Activated CD8-positive, alpha-beta T cell treated with anti-CD3 and anti-CD28 coated beads for 36 hours (primary cell): ENCODE measurements around the gene DGCR2. TPM values are rescaled to one million over a fixed set of nuclear protein-coding genes. Genes with fewer than 3 reads are reported as not detected.
"Not testable (repeated sequence)": the region's sequence is repeated elsewhere in the genome, so short reads cannot be mapped to it uniquely, and the experiment has no call there.

Source experiments
- ATAC-seq: fragments of 200-7000 bp; cut with Tn5 transposase; one replicate; pipeline ENCODE4 v1.10.0; 2021; ENCODE audit warnings: mild to moderate bottlenecking, moderate library complexity
- CTCF ChIA-PET: fragments of 350-600 bp; sonication (Branson Sonifier 250); formaldehyde crosslinking; loops from one replicate; lab custom pipeline; 2021; ENCODE audit warnings: antibody characterized with exemption; lab: Charles Lee
- POLR2A ChIA-PET: fragments of 350-600 bp; sonication (Branson Sonifier 250); formaldehyde crosslinking; loops from one replicate; lab custom pipeline; 2021; ENCODE audit warnings: antibody characterized with exemption; lab: Charles Lee
- DNase-seq: peaks from one replicate; pipeline ENCODE4 v3.0.0-alpha.2; 2020
- H3K27ac Mint-ChIP-seq: one replicate; pipeline ENCODE4 v1.8.0; 2021; ENCODE audit warnings: mild to moderate bottlenecking, mixed read lengths
- H3K27me3 Mint-ChIP-seq: one replicate; pipeline ENCODE4 v1.8.0; 2021; ENCODE audit warnings: mixed read lengths
- H3K36me3 Mint-ChIP-seq: one replicate; pipeline ENCODE4 v1.8.0; 2021; ENCODE audit warnings: low read depth, mixed read lengths
- H3K4me1 Mint-ChIP-seq: one replicate; pipeline ENCODE4 v1.8.0; 2021; ENCODE audit warnings: low read depth, mixed read lengths
- H3K4me3 Mint-ChIP-seq: one replicate; pipeline ENCODE4 v1.8.0; 2021; ENCODE audit warnings: mild to moderate bottlenecking, moderate library complexity, mixed read lengths
- H3K9me3 Mint-ChIP-seq: one replicate; pipeline ENCODE4 v1.8.0; 2021; ENCODE audit warnings: mixed read lengths
- CTCF ChIP-seq: fragments of 200-600 bp; IDR thresholded peaks from one replicate; pipeline ENCODE4 v1.8.0; 2022; ENCODE audit warnings: antibody characterized with exemption, mild to moderate bottlenecking
- intact Hi-C: fragments of 100-400 bp; cut with micrococcal nuclease; formaldehyde crosslinking; loops from one replicate; pipeline ENCODE4 v1.10.0; 2022
- total RNA-seq, 2 experiments: library from RNA; stranded (reverse); gene quantifications; one replicate each; pipeline ENCODE4 v1.2.3, GENCODE V29; 2021

The DGCR2 gene
- total RNA-seq, 2 experiments from 2014 or later: 18.0 to 20.0 TPM

- ATAC-seq: no peak
- Mint-ChIP-seq H3K27me3 (no peaks in the 10 kb centered on the region), H3K36me3 (peaks cover 11% of the 10 kb centered on the region), H3K27ac (no peak overlapping the region), H3K9me3 (no peaks in the 10 kb centered on the region), H3K4me3 (no peak overlapping the region), H3K4me1 (peaks cover 3% of the 10 kb centered on the region)
- no peak for DNase-seq
- POLR2A ChIA-PET: no interaction called here
- intact Hi-C loops: no loop called here
- CTCF ChIA-PET: no interaction called here
- TF ChIP-seq CTCF: no peak
These were observed 64.7 kb downstream of the DGCR2 start for GRCh38 chr22:19057539-19057938.

- peaks cover 11% of the 10 kb centered on the region for H3K36me3 Mint-ChIP-seq
- POLR2A ChIA-PET: no interaction called here
- intact Hi-C loops: no loop called here
- DNase-seq: no peak
- no peak for TF ChIP-seq CTCF
- peaks cover 3% of the 10 kb centered on the region for H3K4me1 Mint-ChIP-seq
- no peak overlapping the region for H3K4me3 Mint-ChIP-seq
- CTCF ChIA-PET: no interaction called here
- no peak for ATAC-seq
- no peak overlapping the region for H3K27ac Mint-ChIP-seq
- H3K9me3 Mint-ChIP-seq: no peaks in the 10 kb centered on the region
- H3K27me3 Mint-ChIP-seq: no peaks in the 10 kb centered on the region
These were observed 65.2 kb downstream of the DGCR2 start for GRCh38 chr22:19056951-19057401.

GRCh38 chr22:19055801-19056200, 66.4 kb downstream of the DGCR2 start:
- no peaks in the 10 kb centered on the region for H3K27me3 Mint-ChIP-seq
- CTCF ChIA-PET: no interaction called here
- H3K4me1 Mint-ChIP-seq: peaks cover 3% of the 10 kb centered on the region
- intact Hi-C loops: no loop called here
- TF ChIP-seq CTCF: no peak
- DNase-seq (no peak), ATAC-seq (no peak)
- H3K27ac Mint-ChIP-seq: no peak overlapping the region
- H3K36me3 Mint-ChIP-seq: peaks cover 11% of the 10 kb centered on the region
- H3K9me3 Mint-ChIP-seq: no peaks in the 10 kb centered on the region
- POLR2A ChIA-PET: no interaction called here
- H3K4me3 Mint-ChIP-seq: no peak overlapping the region

GRCh38 chr22:19052941-19053541, 69.2 kb downstream of the DGCR2 start:
- ATAC-seq (no peak), DNase-seq (no peak)
- Mint-ChIP-seq H3K4me1 (peaks cover 2% of the 10 kb centered on the region), H3K27ac (no peak overlapping the region), H3K9me3 (no peaks in the 10 kb centered on the region), H3K27me3 (no peaks in the 10 kb centered on the region), H3K36me3 (peaks cover 12% of the 10 kb centered on the region), H3K4me3 (no peak overlapping the region)
- intact Hi-C loops: no loop called here
- no peak for TF ChIP-seq CTCF
- POLR2A ChIA-PET: no interaction called here
- CTCF ChIA-PET: interaction anchor here (0.9 kb wide), 1 partner anchor 13 kb away, joined by 3 read pairs; no protein-coding TSS in a partner anchor

- intact Hi-C loops: no loop called here
- Mint-ChIP-seq H3K9me3 (no peaks in the 10 kb centered on the region), H3K27me3 (no peaks in the 10 kb centered on the region), H3K4me1 (peaks cover 2% of the 10 kb centered on the region), H3K4me3 (no peak overlapping the region), H3K27ac (peak overlapping the region; percentile 0), H3K36me3 (peaks cover 19% of the 10 kb centered on the region)
- no peak for ATAC-seq
- POLR2A ChIA-PET: interaction anchor here (0.6 kb wide), 1 partner anchor 28 kb away, joined by 3 read pairs; no protein-coding TSS in a partner anchor
- DNase-seq: no peak
- CTCF ChIA-PET: interaction anchor here (1.8 kb wide), 1 partner anchor 72 kb away, joined by 4 read pairs; no protein-coding TSS in a partner anchor
- no peak for TF ChIP-seq CTCF
These were observed 70.7 kb downstream of the DGCR2 start for GRCh38 chr22:19051381-19052072.

GRCh38 chr22:19050847-19051246, 71.4 kb downstream of the DGCR2 start:
- DNase-seq, H3K27ac Mint-ChIP-seq, H3K9me3 Mint-ChIP-seq, intact Hi-C loops, H3K4me3 Mint-ChIP-seq, H3K27me3 Mint-ChIP-seq, H3K4me1 Mint-ChIP-seq, ATAC-seq: not testable (repeated sequence)
- ChIA-PET CTCF (interaction anchor here (1.8 kb wide), 1 partner anchor 71 kb away, joined by 4 read pairs; no protein-coding TSS in a partner anchor), POLR2A (interaction anchor here (0.6 kb wide), 1 partner anchor 28 kb away, joined by 3 read pairs; no protein-coding TSS in a partner anchor)
- peaks cover 19% of the 10 kb centered on the region for H3K36me3 Mint-ChIP-seq
